Adrenal gland (tissue), 12 donors: Measurements from ENCODE around the gene TMEM184C. TPM values are rescaled to one million over a fixed set of nuclear protein-coding genes. Genes with fewer than 3 reads are reported as not detected.

Source experiments
- DNase-seq, 7 donors: peaks; one replicate each; pipeline ENCODE4 v3.0.0-alpha.2; 2019 to 2020
- H3K27ac ChIP-seq, 5 donors: fragments of 200-600 bp; sonication (generic) in 4 of 5; 1 replicate in 3 of 5; 2 replicates in 2 of 5; pipeline versions ENCODE4 v1.5.1 to v1.8.0; 2016 to 2020; ENCODE audit warnings: mild to moderate bottlenecking in 1 of 5
- H3K27me3 ChIP-seq: fragments of 200-600 bp; 2 replicates; pipeline ENCODE4 v1.8.0; 2021
- H3K36me3 ChIP-seq, 2 donors: fragments of 200-600 bp; replicated peaks in 1 of 2; 1 replicate in 1 of 2; 2 replicates in 1 of 2; pipeline versions ENCODE4 v1.5.1 to v1.8.0; 2018 to 2022
- H3K4me1 ChIP-seq, 2 donors: fragments of 200-600 bp; replicated peaks in 1 of 2; 1 replicate in 1 of 2; 2 replicates in 1 of 2; pipeline versions ENCODE4 v1.5.1 to v1.8.0; 2018 to 2021
- H3K4me3 ChIP-seq, 4 donors: fragments of 200-600 bp; sonication (generic) in 3 of 4; one replicate each; pipeline ENCODE4 v1.5.1; 2016 to 2018
- H3K9me3 ChIP-seq, 3 donors: fragments of 200-600 bp; sonication (generic) in 1 of 3; replicated peaks in 1 of 3; 1 replicate in 2 of 3; 2 replicates in 1 of 3; pipeline versions ENCODE4 v1.5.1 to v1.8.0; 2016 to 2021
- POLR2A ChIP-seq, 2 donors: fragments of 450-650 bp; IDR thresholded peaks; one replicate each; pipeline ENCODE4 v1.6.1; 2017; ENCODE audit warnings: antibody characterized with exemption in 2 of 2, mild to moderate bottlenecking in 2 of 2, moderate library complexity in 1 of 2
- WGBS, 4 donors: extraction: QIAGEN DNeasy Blood & Tissue Kit in 2 of 4; methylation state at CpG; one replicate each; pipeline versions ENCODE4 v1.1.5 to v1.1.7; 2013 to 2017; 5-methylcytosine and 5-hydroxymethylcytosine counted together
- intact Hi-C, 2 donors: fragments of 100-400 bp; cut with DNase I; formaldehyde crosslinking; loops; one replicate each; pipeline versions ENCODE4 v1.14.1 to v1.15.0; 2022 to 2023
- polyA plus RNA-seq, 3 donors: library from polyadenylated mRNA; stranded (reverse); fragments of 200-250 nt in 2 of 3; fragments of 350-450 nt in 1 of 3; fragmentation: Illumina TruSeq in 1 of 3; extraction: RNeasy Lipid Tissue Mini Kit (QIAGEN cat#74804) in 1 of 3; gene quantifications; one replicate each; pipeline ENCODE4 v1.2.3, GENCODE V29; 2013 to 2014
- total RNA-seq, 9 donors: library from RNA; depleted of rRNA in 4 of 9; stranded (reverse); fragments of >200 nt in 4 of 9; fragments of 120-200 nt in 1 of 9; fragmentation: NEBNext Ultra II Directional in 1 of 9; extraction: Animal tissue kit (Norgen Biotek cat#: 25700) in 1 of 9; gene quantifications; one replicate each; pipeline versions ENCODE4 v1.1.0 to v1.2.4, GENCODE V29; 2013 to 2023
- TF ChIP-seq, protein P1 (sequence below), 6 experiments: fragments of 450-650 bp in 4 of 6; fragments of 200-600 bp in 2 of 6; sonication (generic) in 1 of 6; IDR thresholded peaks; 1 replicate in 5 of 6; 2 replicates in 1 of 6; pipeline versions ENCODE4 v1.5.1 to v1.8.0; 2016 to 2021; ENCODE audit warnings: antibody characterized with exemption in 6 of 6, mild to moderate bottlenecking in 2 of 6, moderate library complexity in 1 of 6
- donor health status: healthy with polysubstance abuse.
- donor health status: Bipolar disorder and iron deficiency.
- donor health status: DM: yes; HTN: yes; CAD: no.
- donor health status: DM: no; HTN: no; CAD: no.
- donor health status: DM: no; HTN: no; CAD: no.
- donor health status: DM: yes; HTN: yes; CAD: no.

The TMEM184C gene
- total and polyA plus RNA-seq, 12 donors: 4.0 to 63.8 (median 40.6) TPM

DNA sequence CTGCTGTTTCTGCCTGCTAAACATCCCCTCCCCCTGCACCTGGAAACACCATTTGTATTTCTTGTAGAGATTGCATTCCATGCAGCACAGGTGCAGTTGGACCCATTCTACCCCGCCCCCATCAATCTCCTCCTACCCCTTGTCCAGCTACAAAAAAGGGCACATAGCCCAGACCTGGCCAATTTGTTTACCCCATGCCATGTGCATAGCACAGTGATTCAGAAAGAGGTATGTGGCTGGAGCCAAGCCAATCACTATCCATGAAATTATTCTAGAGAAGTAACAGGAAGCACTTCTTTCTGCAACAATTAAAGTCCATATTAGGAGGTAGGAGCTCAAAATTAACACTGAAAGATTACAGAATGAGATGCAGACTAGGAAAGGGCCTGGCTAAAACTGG lies 20.2 kb upstream of the TMEM184C start:
- Histone ChIP-seq H3K27ac (no peak overlapping the region), H3K27me3 (no peaks in the 10 kb centered on the region), H3K9me3 (no peaks in the 10 kb centered on the region), H3K4me3 (no peak overlapping the region), H3K4me1 (no peaks in the 10 kb centered on the region), H3K36me3 (no peaks in the 10 kb centered on the region)
- intact Hi-C loops: loop anchor here in 1 of 2 donors (10.0 kb wide), 1 partner anchor 82 kb away; no protein-coding TSS in a partner anchor
- WGBS, 4 donors: 0 to 42% (median 21%) methylated on average over 1 of the region's 1 CpG
- DNase-seq: peak in 4 of 7 donors; percentile 15 to 31 (median 22)
- TF ChIP-seq, protein P1, sequence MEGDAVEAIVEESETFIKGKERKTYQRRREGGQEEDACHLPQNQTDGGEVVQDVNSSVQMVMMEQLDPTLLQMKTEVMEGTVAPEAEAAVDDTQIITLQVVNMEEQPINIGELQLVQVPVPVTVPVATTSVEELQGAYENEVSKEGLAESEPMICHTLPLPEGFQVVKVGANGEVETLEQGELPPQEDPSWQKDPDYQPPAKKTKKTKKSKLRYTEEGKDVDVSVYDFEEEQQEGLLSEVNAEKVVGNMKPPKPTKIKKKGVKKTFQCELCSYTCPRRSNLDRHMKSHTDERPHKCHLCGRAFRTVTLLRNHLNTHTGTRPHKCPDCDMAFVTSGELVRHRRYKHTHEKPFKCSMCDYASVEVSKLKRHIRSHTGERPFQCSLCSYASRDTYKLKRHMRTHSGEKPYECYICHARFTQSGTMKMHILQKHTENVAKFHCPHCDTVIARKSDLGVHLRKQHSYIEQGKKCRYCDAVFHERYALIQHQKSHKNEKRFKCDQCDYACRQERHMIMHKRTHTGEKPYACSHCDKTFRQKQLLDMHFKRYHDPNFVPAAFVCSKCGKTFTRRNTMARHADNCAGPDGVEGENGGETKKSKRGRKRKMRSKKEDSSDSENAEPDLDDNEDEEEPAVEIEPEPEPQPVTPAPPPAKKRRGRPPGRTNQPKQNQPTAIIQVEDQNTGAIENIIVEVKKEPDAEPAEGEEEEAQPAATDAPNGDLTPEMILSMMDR (IDR thresholded peaks at IDR 0.05): no peak
- no peak for TF ChIP-seq POLR2A (IDR thresholded peaks at IDR 0.05)

DNA sequence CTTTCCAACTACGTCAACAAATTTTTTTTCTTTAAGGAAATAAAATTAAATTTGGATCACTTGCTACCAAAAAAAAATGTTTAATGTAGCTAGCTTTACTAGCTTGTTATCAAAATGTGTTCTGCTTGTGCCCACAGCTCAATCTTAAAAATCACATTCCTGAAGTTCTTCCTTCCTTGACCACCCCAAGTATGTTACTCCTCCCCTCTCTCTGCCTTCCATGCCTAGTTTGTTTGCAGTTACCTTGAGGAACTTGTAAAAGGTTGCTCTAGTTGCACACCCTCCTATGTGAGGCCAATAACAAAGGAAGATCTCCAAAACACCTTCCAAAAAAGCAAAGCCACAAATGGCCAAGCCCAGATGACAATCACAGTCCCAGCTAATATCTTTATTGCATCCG lies 19.6 kb upstream of the TMEM184C start:
- intact Hi-C loops: loop anchor here in 1 of 2 donors (10.0 kb wide), 1 partner anchor 83 kb away; no protein-coding TSS in a partner anchor
- no peak overlapping the region for H3K27ac ChIP-seq
- WGBS, 4 donors: 73 to 84% (median 79%) methylated on average over 2 of the region's 2 CpGs

DNA sequence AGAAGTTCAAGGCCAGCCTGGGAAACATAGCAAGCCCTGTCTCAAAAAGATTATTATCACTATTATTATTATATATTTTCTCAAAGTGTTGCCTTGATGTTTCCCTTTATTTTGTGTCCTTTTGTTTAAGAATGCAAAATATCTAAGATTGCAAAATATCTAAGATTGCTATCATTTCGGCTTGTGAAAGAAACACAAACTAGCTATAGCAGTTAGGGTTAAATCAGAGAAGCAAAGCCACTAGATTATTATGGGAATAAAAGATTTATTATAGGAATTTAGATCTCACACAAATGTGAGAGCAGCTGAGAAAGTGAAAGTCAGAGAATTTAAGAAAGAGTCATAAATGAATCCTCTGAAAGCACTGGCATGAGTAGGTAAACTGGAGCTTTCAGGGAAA lies 18.0 kb upstream of the TMEM184C start:
- H3K4me1 ChIP-seq: no peaks in the 10 kb centered on the region
- H3K36me3 ChIP-seq: no peaks in the 10 kb centered on the region
- H3K27me3 ChIP-seq: no peaks in the 10 kb centered on the region
- no peak overlapping the region for H3K4me3 ChIP-seq
- 83 to 89% (median 85%) methylated on average over 1 of the region's 1 CpG for WGBS, 4 donors
- H3K9me3 ChIP-seq: no peaks in the 10 kb centered on the region
- intact Hi-C loops: loop anchor here in 1 of 2 donors (10.0 kb wide), 1 partner anchor 84 kb away; no protein-coding TSS in a partner anchor
- no peak for TF ChIP-seq POLR2A (IDR thresholded peaks at IDR 0.05)
- TF ChIP-seq, protein P1 (IDR thresholded peaks at IDR 0.05): no peak
- H3K27ac ChIP-seq: no peak overlapping the region
- DNase-seq: no peak

More for the DNA sequence above, 19.6 kb upstream of the TMEM184C start:
- DNase-seq: no peak
- Histone ChIP-seq H3K36me3 (no peaks in the 10 kb centered on the region), H3K4me3 (no peak overlapping the region), H3K9me3 (no peaks in the 10 kb centered on the region), H3K4me1 (no peaks in the 10 kb centered on the region), H3K27me3 (no peaks in the 10 kb centered on the region)
- TF ChIP-seq POLR2A (IDR thresholded peaks at IDR 0.05): no peak
- TF ChIP-seq, protein P1 (IDR thresholded peaks at IDR 0.05): no peak

DNA sequence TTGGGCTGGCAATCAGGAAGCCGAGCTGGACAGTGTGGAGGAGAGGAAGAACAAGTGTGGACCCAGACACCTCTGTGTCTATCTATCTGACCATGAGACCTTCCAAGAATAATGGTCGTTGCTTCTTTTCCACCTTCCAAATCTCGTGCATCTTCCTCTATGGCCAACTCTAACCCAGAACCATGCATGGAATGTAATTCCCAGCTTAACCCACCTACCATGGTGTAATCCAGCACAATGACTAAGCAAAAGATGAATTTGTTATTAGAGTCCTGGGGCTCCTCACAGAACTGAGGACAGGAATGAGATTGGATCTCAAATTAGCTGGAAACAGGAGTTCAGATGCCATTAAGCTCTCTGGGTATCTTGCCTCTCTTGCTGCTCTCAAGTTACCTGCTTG lies 17.4 kb upstream of the TMEM184C start:
- Histone ChIP-seq H3K27ac (no peak overlapping the region), H3K4me3 (no peak overlapping the region), H3K4me1 (no peaks in the 10 kb centered on the region), H3K36me3 (no peaks in the 10 kb centered on the region), H3K27me3 (no peaks in the 10 kb centered on the region), H3K9me3 (no peaks in the 10 kb centered on the region)
- WGBS, 4 donors: 70 to 76% (median 75%) methylated on average over 3 of the region's 3 CpGs
- TF ChIP-seq, protein P1 (IDR thresholded peaks at IDR 0.05): no peak
- no peak for TF ChIP-seq POLR2A (IDR thresholded peaks at IDR 0.05)
- DNase-seq: no peak
- intact Hi-C loops: loop anchor here in 1 of 2 donors (10.0 kb wide), 1 partner anchor 85 kb away; no protein-coding TSS in a partner anchor
